ENCODE data around the gene CEP95.

Gene CEP95

GRCh38 chr17:64534187-64534586, 27.4 kb downstream of the CEP95 start:
- no peak overlapping the region for H3K4me3 ChIP-seq (ENCODE audit: low read depth, low read length)
- peak; percentile 18 for TF ChIP-seq CTCF (IDR thresholded peaks at IDR 0.05; ENCODE audit: low read depth, low read length, missing control alignments)
- DNase-seq (ENCODE audit: low read depth): no peak

- no peak for TF ChIP-seq CTCF (IDR thresholded peaks at IDR 0.05; ENCODE audit: low read depth, low read length, missing control alignments)
- no peak overlapping the region for H3K4me3 ChIP-seq (ENCODE audit: low read depth, low read length)
- DNase-seq (ENCODE audit: low read depth): no peak
Observed at GRCh38 chr17:64535357-64535756, 28.6 kb downstream of the CEP95 start.

- H3K4me3 ChIP-seq (ENCODE audit: low read depth, low read length): no peak overlapping the region
- TF ChIP-seq CTCF (IDR thresholded peaks at IDR 0.05; ENCODE audit: low read depth, low read length, missing control alignments): no peak
- DNase-seq (ENCODE audit: low read depth): no peak
Observed at GRCh38 chr17:64536913-64537312, 30.1 kb downstream of the CEP95 start.

- no peak for TF ChIP-seq CTCF (IDR thresholded peaks at IDR 0.05; ENCODE audit: low read depth, low read length, missing control alignments)
- H3K4me3 ChIP-seq (ENCODE audit: low read depth, low read length): no peak overlapping the region
- DNase-seq (ENCODE audit: low read depth): no peak
Observed at GRCh38 chr17:64537488-64537887, 30.7 kb downstream of the CEP95 start.

- TF ChIP-seq CTCF (IDR thresholded peaks at IDR 0.05; ENCODE audit: low read depth, low read length, missing control alignments): no peak
- no peak overlapping the region for H3K4me3 ChIP-seq (ENCODE audit: low read depth, low read length)
- DNase-seq (ENCODE audit: low read depth): no peak
Observed at GRCh38 chr17:64538508-64539130, 31.8 kb downstream of the CEP95 start.

- no peak overlapping the region for H3K4me3 ChIP-seq (ENCODE audit: low read depth, low read length)
- no peak for TF ChIP-seq CTCF (IDR thresholded peaks at IDR 0.05; ENCODE audit: low read depth, low read length, missing control alignments)
- DNase-seq (ENCODE audit: low read depth): no peak
Observed at GRCh38 chr17:64540118-64540776, 33.5 kb downstream of the CEP95 start.

- DNase-seq (ENCODE audit: low read depth): no peak
- no peak for TF ChIP-seq CTCF (IDR thresholded peaks at IDR 0.05; ENCODE audit: low read depth, low read length, missing control alignments)
- H3K4me3 ChIP-seq (ENCODE audit: low read depth, low read length): no peak overlapping the region
Observed at GRCh38 chr17:64544742-64545141, 38.0 kb downstream of the CEP95 start.

All from GM12864 (cell line).